Eye (tissue), 1 donor: ENCODE data around the gene TLK1.

ENCODE experiments used
- DNase-seq: peaks from one replicate; pipeline ENCODE4 v3.0.0-alpha.2; 2015

TLK1 gene

GRCh38 chr2:170953941-170954340 is 206.8 kb downstream of the TLK1 start:
- DNase-seq = no peak

- no peak for DNase-seq
Measured at GRCh38 chr2:170950221-170950761, 210.4 kb downstream of the TLK1 start.

DNA sequence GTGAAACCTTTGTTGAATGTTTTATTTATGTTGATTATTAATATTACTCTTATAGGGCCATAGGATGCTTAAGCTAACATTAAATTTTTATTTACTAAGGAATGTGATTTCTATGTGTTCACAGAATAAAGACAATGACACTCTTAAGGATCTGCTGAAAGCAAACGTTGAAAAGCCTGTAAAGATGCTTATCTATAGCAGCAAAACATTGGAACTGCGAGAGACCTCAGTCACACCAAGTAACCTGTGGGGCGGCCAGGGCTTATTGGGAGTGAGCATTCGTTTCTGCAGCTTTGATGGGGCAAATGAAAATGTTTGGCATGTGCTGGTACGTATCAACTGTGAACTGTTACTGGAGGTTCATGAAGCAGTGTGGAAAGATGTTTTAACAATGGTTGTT is 211.3 kb downstream of the TLK1 start:
- no peak for DNase-seq

DNA sequence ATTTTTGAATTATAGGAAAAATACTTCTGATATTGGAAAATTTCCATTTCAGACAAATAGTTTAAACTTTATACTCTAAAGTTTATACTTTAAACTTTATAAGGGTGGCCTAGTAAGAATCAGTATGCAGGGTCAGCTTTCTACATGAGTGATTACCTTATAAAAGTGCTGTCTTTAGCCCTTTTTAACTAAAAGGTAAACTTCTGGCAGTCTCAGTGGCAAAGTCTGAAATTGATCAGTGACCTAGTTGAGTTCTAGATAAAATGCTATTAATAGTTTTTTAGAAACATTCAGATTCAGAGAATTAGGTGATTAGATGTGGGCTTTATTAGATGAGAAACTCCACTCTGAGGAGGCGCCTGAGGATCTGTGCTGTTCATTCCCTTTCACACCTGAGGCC is 216.1 kb downstream of the TLK1 start:
- no peak for DNase-seq

DNA sequence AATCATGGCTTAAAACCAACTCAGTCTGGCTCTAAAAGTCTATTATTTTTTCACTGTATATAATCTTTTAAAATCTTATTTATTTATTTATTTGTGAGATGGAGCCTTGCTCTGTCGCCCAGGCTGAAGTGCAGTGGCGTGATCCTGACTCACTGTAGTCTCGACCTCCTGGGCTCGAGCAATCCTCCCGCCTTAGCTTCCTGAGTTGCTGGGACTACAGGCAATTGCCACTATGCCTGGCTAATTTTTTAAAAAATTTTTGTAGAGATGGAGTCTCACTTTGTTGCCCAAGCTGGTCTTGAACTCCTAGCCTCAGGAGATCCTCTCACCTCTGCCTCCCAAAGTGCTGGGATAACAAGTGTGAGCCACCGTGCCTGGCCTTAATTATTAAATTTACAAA is 217.1 kb downstream of the TLK1 start:
- DNase-seq = no peak

- no peak for DNase-seq
Measured at GRCh38 chr2:170943041-170943440, 217.7 kb downstream of the TLK1 start.

DNA sequence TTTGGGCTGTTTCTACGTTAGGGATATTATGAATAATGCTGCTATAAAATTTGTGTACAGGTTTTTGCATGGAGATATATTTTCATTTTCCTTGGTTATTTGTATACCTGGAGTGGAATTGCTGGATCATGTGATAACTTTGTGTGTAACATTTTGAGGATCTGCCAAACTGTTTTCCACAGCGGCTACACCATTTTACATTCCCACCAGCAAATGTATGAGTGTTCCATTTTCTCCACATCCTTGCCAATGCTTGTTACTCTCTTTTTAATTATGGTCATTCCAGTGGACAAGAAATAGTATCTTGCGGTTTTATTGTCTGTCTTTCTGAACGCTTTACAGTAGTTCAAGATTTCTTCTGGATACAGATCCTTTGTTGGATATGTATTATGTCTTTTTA is 218.1 kb downstream of the TLK1 start:
- no peak for DNase-seq
